HL-60 (cell line): ENCODE results near the gene ERBB4.

Source experiments
- DNase-seq, 2 experiments: peaks; one replicate each; pipeline ENCODE4 v3.0.0-alpha.2; 2010 to 2020; ENCODE audit warnings: low read depth in 1 of 2, low spot score in 1 of 2
- H3K27ac ChIP-seq: fragments of 250-450 bp; sonication (Bioruptor Pico); replicated peaks from 2 replicates; pipeline ENCODE4 v1.5.1; 2020; ENCODE audit warnings: mild to moderate bottlenecking, moderate library complexity
- H3K27me3 ChIP-seq: fragments of 250-450 bp; sonication (Bioruptor Pico); 2 replicates; pipeline ENCODE4 v1.5.1; 2021; ENCODE audit warnings: mild to moderate bottlenecking, moderate library complexity; ENCODE audit not compliant: insufficient read depth, poor library complexity, severe bottlenecking
- H3K4me3 ChIP-seq: replicated peaks from 2 replicates; pipeline ENCODE4 v1.5.1; 2011; ENCODE audit warnings: mild to moderate bottlenecking, control low read depth, low read length; ENCODE audit not compliant: insufficient read depth
- GABPA ChIP-seq: IDR thresholded peaks from 2 replicates; pipeline ENCODE4 v1.6.1; 2012; ENCODE audit warnings: low read depth
- POLR2AphosphoS5 ChIP-seq: IDR thresholded peaks from 2 replicates; pipeline ENCODE4 v1.6.1; 2012; ENCODE audit warnings: low read depth
- REST ChIP-seq: IDR thresholded peaks from 2 replicates; pipeline ENCODE4 v1.6.1; 2012; ENCODE audit warnings: low read depth; ENCODE audit not compliant: insufficient replicate concordance
- SPI1 ChIP-seq: IDR thresholded peaks from 2 replicates; pipeline ENCODE4 v1.6.1; 2012; ENCODE audit warnings: low read depth, mild to moderate bottlenecking, borderline replicate concordance
- TF ChIP-seq, protein P1 (sequence below): IDR thresholded peaks from one replicate; pipeline ENCODE4 v1.5.1; 2011; ENCODE audit warnings: low read length, control low read depth, inconsistent platforms; ENCODE audit not compliant: insufficient read depth

The ERBB4 gene

DNA sequence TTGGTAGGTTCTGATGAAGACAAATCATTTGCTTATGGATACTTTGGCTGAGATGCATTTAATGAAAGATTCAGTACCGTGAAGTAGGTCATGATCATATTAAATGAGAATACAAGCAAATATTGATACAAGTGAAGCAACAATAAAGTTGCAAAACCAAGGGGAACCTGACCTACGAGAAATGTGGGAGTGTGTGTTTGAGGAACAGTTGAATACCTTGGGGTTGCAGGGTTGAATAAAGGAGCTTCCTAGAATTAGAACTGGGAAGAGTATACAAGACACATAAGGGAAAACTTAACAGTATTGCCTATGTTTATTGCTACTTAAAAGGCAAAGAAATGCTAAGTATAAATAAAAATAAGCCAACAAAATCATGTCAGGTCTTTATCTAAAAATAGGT lies 702.9 kb downstream of the ERBB4 start:
- TF ChIP-seq REST (no peak), POLR2AphosphoS5 (no peak), SPI1 (no peak), GABPA (no peak)
- TF ChIP-seq, protein P1, sequence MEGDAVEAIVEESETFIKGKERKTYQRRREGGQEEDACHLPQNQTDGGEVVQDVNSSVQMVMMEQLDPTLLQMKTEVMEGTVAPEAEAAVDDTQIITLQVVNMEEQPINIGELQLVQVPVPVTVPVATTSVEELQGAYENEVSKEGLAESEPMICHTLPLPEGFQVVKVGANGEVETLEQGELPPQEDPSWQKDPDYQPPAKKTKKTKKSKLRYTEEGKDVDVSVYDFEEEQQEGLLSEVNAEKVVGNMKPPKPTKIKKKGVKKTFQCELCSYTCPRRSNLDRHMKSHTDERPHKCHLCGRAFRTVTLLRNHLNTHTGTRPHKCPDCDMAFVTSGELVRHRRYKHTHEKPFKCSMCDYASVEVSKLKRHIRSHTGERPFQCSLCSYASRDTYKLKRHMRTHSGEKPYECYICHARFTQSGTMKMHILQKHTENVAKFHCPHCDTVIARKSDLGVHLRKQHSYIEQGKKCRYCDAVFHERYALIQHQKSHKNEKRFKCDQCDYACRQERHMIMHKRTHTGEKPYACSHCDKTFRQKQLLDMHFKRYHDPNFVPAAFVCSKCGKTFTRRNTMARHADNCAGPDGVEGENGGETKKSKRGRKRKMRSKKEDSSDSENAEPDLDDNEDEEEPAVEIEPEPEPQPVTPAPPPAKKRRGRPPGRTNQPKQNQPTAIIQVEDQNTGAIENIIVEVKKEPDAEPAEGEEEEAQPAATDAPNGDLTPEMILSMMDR = no peak
- Histone ChIP-seq H3K27ac (no peak overlapping the region), H3K27me3 (no peaks in the 10 kb centered on the region), H3K4me3 (no peak overlapping the region)
- no peak for DNase-seq

GRCh38 chr2:211833582-211834279 lies 704.9 kb downstream of the ERBB4 start:
- no peak overlapping the region for H3K4me3 ChIP-seq
- no peaks in the 10 kb centered on the region for H3K27me3 ChIP-seq
- TF ChIP-seq GABPA = no peak
- no peak overlapping the region for H3K27ac ChIP-seq
- no peak for DNase-seq

DNA sequence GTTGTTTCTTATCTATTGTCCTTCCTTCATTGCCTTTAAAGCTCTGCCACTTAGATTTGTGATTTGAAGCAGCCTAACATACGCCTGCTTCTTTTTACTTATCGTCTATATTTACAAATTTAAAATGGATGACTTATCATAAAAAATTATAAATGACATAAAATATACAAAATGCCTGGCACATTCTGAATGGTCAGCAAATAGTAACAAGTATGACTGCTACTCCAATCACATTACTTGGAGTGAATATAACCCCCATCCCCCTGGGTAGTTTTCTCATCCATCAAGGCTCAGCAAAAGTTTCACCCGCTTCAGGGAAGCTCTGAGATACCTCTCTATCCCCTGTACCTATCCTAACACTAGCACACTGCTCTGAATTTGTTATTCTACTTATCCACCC lies 708.9 kb downstream of the ERBB4 start:
- Histone ChIP-seq H3K27me3 (no peaks in the 10 kb centered on the region), H3K27ac (no peak overlapping the region), H3K4me3 (no peak overlapping the region)
- no peak for DNase-seq
- no peak for TF ChIP-seq SPI1
- TF ChIP-seq, protein P1 = no peak
- no peak for TF ChIP-seq GABPA
- no peak for TF ChIP-seq POLR2AphosphoS5
- no peak for TF ChIP-seq REST

- Histone ChIP-seq H3K27ac (no peak overlapping the region), H3K27me3 (no peaks in the 10 kb centered on the region), H3K4me3 (no peak overlapping the region)
- DNase-seq = no peak
- TF ChIP-seq REST (no peak), SPI1 (no peak), GABPA (no peak), POLR2AphosphoS5 (no peak)
- TF ChIP-seq, protein P1 = no peak
These were observed 714.6 kb downstream of the ERBB4 start for GRCh38 chr2:211823886-211824479.
